Measurements from ENCODE around the gene MCCC2.
A peak's percentile ranks its signal among the peaks of the same experiment; 100 is the strongest.
"Not testable (repeated sequence)": the region's sequence is repeated elsewhere in the genome, so short reads cannot be mapped to it uniquely, and the experiment has no call there.

MCCC2 gene

DNA sequence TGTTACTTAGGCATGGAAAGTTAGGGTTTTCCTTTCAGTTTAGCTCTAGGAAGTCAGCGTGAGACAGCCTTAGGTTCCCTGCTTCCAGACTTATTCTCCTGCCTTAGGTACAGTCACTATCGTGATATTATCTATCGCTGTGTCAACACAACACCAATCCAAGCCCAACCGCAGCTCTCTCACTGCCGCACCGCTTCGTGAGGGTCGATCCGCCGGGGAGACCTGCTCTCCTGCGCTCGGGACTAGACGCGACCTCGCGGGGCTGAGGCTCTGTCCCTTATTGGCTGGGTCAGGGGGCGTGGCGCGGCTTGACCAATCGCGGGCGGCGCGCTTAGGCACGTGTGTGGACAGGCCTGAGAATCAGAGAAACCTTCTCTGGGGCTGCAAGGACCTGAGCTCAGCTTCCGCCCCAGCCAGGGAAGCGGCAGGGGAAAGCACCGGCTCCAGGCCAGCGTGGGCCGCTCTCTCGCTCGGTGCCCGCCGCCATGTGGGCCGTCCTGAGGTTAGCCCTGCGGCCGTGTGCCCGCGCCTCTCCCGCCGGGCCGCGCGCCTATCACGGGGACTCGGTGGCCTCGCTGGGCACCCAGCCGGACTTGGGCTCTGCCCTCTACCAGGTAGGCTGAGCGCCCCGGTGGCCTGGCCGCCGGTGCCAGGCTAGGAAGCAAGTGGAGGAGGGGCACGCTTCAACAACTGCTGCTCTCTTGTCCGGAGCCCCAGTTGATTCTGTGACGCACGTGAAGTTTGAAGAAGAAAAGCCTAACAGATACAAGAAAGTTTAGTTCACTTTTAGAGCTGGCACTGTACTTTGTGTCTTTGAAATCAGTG lies at the start of gene MCCC2:
TSS of gene MCCC2 (plus strand) at position 400 of the 825 bp plus-strand sequence. CDS start at position 486, 86 bp downstream.
- peak within 1 kb of the TSS; percentile 88 for H3K27ac ChIP-seq (ENCODE audit: low read depth, low read length)
- no peaks in the 10 kb centered on the region for H3K36me3 ChIP-seq (ENCODE audit: control insufficient read depth, insufficient read depth, low read length)
- H3K4me1 ChIP-seq (ENCODE audit: control insufficient read depth, insufficient read depth, low read length): no peaks in the 10 kb centered on the region

DNA sequence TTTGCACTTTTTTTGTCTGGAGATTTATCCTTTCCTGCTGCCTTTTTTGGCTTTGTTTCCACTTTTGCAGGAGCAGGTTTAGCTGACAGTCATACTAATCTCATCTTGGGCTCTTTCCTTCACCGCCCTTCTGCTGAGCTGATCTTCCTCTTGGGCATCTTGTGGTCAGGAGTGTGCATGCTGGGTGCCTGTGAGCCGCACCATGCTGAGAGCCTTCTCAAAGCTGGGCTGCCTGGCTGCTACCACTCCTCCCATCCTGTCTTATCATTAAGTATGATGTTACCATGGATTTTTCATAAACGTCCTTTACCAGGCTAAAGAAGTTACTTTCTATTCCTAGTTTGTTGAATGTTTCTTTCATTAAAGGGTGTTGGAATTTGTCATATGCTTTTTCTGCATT lies 49.5 kb upstream of the MCCC2 start:
- no peak overlapping the region for H3K4me3 ChIP-seq (ENCODE audit: low read depth, low read length)
- H3K36me3 ChIP-seq (ENCODE audit: control insufficient read depth, insufficient read depth, low read length): peaks cover 80% of the 10 kb centered on the region
- H3K4me1 ChIP-seq (ENCODE audit: control insufficient read depth, insufficient read depth, low read length): no peaks in the 10 kb centered on the region
- H3K27ac ChIP-seq (ENCODE audit: low read depth, low read length): peak overlapping the region; percentile 47; the same call in 1 of the 2 replicates
- H3K9ac ChIP-seq (ENCODE audit: low read length): no peak overlapping the region
- no peaks in the 10 kb centered on the region for H3K27me3 ChIP-seq (ENCODE audit: control insufficient read depth, insufficient read depth, low read length)
- no peaks in the 10 kb centered on the region for H3K9me3 ChIP-seq (ENCODE audit: control insufficient read depth, insufficient read depth, low read depth, low read length)

More for the DNA sequence above, at the start of gene MCCC2:
- peak within 1 kb of the TSS; percentile 72 for H3K4me3 ChIP-seq (ENCODE audit: low read depth, low read length)
- no peaks in the 10 kb centered on the region for H3K27me3 ChIP-seq (ENCODE audit: control insufficient read depth, insufficient read depth, low read length)
- H3K9ac ChIP-seq (ENCODE audit: low read length): peak within 1 kb of the TSS; percentile 90
- H3K9me3 ChIP-seq (ENCODE audit: control insufficient read depth, insufficient read depth, low read depth, low read length): no peaks in the 10 kb centered on the region

DNA sequence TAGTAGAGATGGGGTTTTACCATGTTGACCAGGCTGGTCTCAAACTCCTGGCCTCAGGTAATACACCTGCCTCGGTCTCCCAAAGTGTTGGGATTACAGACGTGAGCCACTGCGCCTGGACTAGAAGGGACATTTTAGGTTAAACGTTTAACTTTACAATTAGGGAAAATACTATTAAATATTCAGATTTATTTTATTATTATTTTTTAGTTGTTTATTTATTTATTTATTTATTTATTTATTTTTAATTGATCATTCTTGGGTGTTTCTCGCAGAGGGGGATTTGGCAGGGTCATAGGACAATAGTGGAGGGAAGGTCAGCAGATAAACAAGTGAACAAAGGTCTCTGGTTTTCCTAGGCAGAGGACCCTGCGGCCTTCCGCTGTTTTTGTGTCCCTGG lies 36.3 kb upstream of the MCCC2 start:
- H3K9me3 ChIP-seq (ENCODE audit: control insufficient read depth, insufficient read depth, low read depth, low read length); H3K27me3 ChIP-seq (ENCODE audit: control insufficient read depth, insufficient read depth, low read length); H3K4me3 ChIP-seq (ENCODE audit: low read depth, low read length); H3K27ac ChIP-seq (ENCODE audit: low read depth, low read length); H3K4me1 ChIP-seq (ENCODE audit: control insufficient read depth, insufficient read depth, low read length); H3K9ac ChIP-seq (ENCODE audit: low read length): not testable (repeated sequence)
- H3K36me3 ChIP-seq (ENCODE audit: control insufficient read depth, insufficient read depth, low read length): peaks cover 70% of the 10 kb centered on the region

DNA sequence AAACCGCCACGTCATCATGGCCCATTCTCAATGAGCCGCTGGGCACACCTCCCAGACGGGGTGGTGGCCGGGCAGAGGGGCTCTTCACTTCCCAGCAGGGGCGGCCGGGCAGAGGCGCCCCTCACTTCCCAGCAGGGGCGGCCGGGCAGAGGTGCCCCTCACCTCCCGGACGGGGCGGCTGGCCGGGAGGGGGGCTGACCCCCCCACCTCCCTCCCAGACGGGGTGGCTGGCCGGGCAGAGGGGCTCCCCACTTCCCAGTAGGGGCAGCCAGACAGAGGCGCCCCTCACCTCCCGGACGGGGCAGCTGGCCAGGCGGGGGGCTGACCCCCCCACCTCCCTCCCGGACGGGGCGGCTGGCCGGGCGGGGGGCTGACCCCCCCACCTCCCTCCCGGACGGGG lies 35.6 kb upstream of the MCCC2 start:
- not testable (repeated sequence) for H3K27ac ChIP-seq (ENCODE audit: low read depth, low read length)
- H3K36me3 ChIP-seq (ENCODE audit: control insufficient read depth, insufficient read depth, low read length): peaks cover 67% of the 10 kb centered on the region

DNA sequence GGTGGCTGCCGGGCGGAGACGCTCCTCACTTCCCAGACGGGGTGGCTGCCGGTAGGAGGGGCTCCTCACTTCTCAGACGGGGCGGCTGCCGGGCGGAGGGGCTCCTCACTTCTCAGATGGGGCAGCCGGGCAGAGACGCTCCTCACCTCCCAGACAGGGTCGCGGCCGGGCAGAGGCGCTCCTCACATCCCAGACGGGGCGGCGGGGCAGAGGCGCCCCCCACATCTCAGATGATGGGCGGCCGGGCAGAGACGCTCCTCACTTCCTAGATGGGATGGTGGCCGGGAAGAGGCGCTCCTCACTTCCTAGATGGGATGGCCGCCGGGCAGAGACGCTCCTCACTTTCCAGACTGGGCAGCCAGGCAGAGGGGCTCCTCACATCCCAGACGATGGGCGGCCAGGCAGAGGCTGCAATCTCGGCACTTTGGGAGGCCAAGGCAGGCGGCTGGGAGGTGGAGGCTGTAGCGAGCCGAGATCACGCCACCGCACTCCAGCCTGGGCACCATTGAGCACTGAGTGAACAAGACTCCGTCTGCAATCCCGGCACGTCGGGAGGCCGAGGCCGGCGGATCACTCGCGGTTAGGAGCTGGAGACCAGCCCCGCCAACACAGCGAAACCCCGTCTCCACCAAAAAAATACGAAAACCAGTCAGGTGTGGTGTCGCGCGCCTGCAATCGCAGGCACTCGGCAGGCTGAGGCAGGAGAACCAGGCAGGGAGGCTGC lies 35.0 kb upstream of the MCCC2 start:
- not testable (repeated sequence) for H3K9ac ChIP-seq (ENCODE audit: low read length); H3K27me3 ChIP-seq (ENCODE audit: control insufficient read depth, insufficient read depth, low read length); H3K4me3 ChIP-seq (ENCODE audit: low read depth, low read length); H3K27ac ChIP-seq (ENCODE audit: low read depth, low read length); H3K4me1 ChIP-seq (ENCODE audit: control insufficient read depth, insufficient read depth, low read length); H3K9me3 ChIP-seq (ENCODE audit: control insufficient read depth, insufficient read depth, low read depth, low read length)
- peaks cover 68% of the 10 kb centered on the region for H3K36me3 ChIP-seq (ENCODE audit: control insufficient read depth, insufficient read depth, low read length)

More for the DNA sequence above, 35.6 kb upstream of the MCCC2 start:
- H3K4me3 ChIP-seq (ENCODE audit: low read depth, low read length); H3K4me1 ChIP-seq (ENCODE audit: control insufficient read depth, insufficient read depth, low read length); H3K9me3 ChIP-seq (ENCODE audit: control insufficient read depth, insufficient read depth, low read depth, low read length); H3K9ac ChIP-seq (ENCODE audit: low read length); H3K27me3 ChIP-seq (ENCODE audit: control insufficient read depth, insufficient read depth, low read length): not testable (repeated sequence)

DNA sequence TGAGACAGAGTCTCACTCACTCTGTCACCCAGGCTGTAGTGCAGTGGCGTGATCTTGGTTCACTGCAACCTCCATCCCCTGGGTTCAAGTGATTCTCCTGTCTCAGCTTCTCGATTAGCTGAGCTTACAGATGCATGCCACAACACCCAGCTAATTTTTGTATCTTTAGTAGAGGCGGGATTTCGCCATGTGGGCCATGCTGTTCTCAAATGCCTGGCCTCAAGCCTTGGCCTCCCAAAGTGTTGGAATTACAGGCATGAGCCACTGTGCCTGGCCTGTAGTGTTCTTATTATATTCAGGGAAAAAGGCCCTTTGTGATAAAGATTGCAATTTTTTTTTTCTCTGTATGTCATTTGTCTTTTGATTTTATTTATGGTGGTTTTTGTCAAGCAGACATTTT lies 24.0 kb upstream of the MCCC2 start:
- no peak overlapping the region for H3K9ac ChIP-seq (ENCODE audit: low read length)
- H3K4me1 ChIP-seq (ENCODE audit: control insufficient read depth, insufficient read depth, low read length): no peaks in the 10 kb centered on the region
- peaks cover 59% of the 10 kb centered on the region for H3K36me3 ChIP-seq (ENCODE audit: control insufficient read depth, insufficient read depth, low read length)
- no peaks in the 10 kb centered on the region for H3K9me3 ChIP-seq (ENCODE audit: control insufficient read depth, insufficient read depth, low read depth, low read length)
- no peak overlapping the region for H3K4me3 ChIP-seq (ENCODE audit: low read depth, low read length)
- no peak overlapping the region for H3K27ac ChIP-seq (ENCODE audit: low read depth, low read length)
- no peaks in the 10 kb centered on the region for H3K27me3 ChIP-seq (ENCODE audit: control insufficient read depth, insufficient read depth, low read length)

DNA sequence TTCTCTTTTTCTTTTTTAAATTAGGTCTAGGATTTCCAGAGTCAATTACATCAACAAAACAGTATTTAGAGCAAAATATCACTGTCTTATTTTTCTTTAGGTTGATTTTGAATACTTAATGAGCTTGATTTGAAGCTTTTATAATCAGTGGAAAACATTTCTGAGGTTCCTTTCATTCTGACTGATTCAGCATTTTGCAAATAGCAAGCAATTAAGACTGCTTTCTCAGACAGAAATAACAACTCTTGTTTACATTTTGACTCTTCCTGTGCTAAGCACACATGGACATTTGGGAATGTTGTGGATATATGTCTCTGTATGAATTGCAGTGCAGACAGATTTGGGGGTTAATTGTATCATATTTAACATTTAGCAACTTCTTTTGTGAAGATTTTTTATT lies 22.2 kb upstream of the MCCC2 start:
- Histone ChIP-seq H3K36me3 (ENCODE audit: control insufficient read depth, insufficient read depth, low read length) (peaks cover 48% of the 10 kb centered on the region), H3K4me3 (ENCODE audit: low read depth, low read length) (no peak overlapping the region), H3K4me1 (ENCODE audit: control insufficient read depth, insufficient read depth, low read length) (no peaks in the 10 kb centered on the region), H3K9me3 (ENCODE audit: control insufficient read depth, insufficient read depth, low read depth, low read length) (no peaks in the 10 kb centered on the region), H3K9ac (ENCODE audit: low read length) (no peak overlapping the region), H3K27me3 (ENCODE audit: control insufficient read depth, insufficient read depth, low read length) (no peaks in the 10 kb centered on the region), H3K27ac (ENCODE audit: low read depth, low read length) (peak overlapping the region; percentile 4; the same call in 1 of the 2 replicates)

DNA sequence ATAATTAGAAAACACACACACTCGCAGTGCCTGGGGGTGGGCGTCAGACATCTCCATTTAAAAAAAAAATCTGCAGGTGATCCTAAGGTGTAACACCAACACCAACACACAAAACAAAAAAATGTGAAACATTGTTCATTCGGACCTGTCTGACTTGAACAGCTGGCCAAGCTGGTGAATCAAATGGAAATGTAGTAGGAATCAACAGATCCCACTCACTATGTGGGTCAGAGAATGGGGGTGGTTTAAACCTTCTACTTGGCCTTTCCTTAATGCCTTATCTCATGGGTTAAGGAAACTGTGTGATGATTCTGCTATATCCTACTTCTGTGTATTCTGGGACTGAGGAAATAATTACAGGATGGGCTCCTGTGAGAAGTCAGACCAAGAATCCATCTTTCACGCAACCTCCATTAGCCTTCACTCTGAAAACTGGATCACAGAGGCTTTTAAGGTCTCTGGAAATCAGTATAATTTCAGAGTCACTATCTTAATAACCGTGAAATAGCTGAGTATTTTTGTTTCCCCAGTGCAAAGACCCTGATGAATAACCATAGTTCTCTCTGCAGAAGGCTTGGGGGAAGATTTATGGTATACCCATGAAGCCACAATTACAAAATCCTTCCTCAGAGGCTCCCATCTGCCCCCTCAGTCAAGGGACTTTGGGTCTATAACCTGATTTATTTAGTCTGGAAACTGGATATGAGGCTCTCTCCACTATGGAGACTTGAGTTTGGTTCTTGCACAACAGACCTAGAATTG lies 17.2 kb upstream of the MCCC2 start:
- no peaks in the 10 kb centered on the region for H3K4me1 ChIP-seq (ENCODE audit: control insufficient read depth, insufficient read depth, low read length)
- peaks cover 13% of the 10 kb centered on the region for H3K36me3 ChIP-seq (ENCODE audit: control insufficient read depth, insufficient read depth, low read length)
- no peak overlapping the region for H3K27ac ChIP-seq (ENCODE audit: low read depth, low read length)
- H3K9me3 ChIP-seq (ENCODE audit: control insufficient read depth, insufficient read depth, low read depth, low read length): no peaks in the 10 kb centered on the region
- H3K4me3 ChIP-seq (ENCODE audit: low read depth, low read length): no peak overlapping the region
- H3K27me3 ChIP-seq (ENCODE audit: control insufficient read depth, insufficient read depth, low read length): no peaks in the 10 kb centered on the region
- no peak overlapping the region for H3K9ac ChIP-seq (ENCODE audit: low read length)

DNA sequence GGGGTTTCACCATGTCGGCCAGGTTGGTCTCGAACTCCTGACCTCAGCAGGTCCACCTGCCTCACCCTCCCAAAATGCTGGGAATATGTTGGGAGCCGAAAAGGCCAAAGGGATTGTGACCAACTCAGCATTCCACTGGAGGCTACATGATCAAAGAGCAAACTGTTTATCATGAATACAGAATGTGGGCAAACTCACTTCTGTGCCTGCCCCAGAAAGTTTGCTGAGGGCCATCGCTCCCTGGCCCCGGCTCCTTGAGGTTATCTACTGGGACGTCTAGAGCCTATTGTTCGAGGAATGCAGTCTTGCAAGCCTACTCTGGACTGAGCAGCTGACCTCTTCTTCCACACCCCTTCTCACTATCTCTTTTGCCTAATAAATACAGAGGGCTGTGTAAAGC lies 15.3 kb upstream of the MCCC2 start:
- H3K27me3 ChIP-seq (ENCODE audit: control insufficient read depth, insufficient read depth, low read length); H3K36me3 ChIP-seq (ENCODE audit: control insufficient read depth, insufficient read depth, low read length); H3K27ac ChIP-seq (ENCODE audit: low read depth, low read length); H3K9me3 ChIP-seq (ENCODE audit: control insufficient read depth, insufficient read depth, low read depth, low read length); H3K4me1 ChIP-seq (ENCODE audit: control insufficient read depth, insufficient read depth, low read length); H3K9ac ChIP-seq (ENCODE audit: low read length); H3K4me3 ChIP-seq (ENCODE audit: low read depth, low read length): not testable (repeated sequence)

DNA sequence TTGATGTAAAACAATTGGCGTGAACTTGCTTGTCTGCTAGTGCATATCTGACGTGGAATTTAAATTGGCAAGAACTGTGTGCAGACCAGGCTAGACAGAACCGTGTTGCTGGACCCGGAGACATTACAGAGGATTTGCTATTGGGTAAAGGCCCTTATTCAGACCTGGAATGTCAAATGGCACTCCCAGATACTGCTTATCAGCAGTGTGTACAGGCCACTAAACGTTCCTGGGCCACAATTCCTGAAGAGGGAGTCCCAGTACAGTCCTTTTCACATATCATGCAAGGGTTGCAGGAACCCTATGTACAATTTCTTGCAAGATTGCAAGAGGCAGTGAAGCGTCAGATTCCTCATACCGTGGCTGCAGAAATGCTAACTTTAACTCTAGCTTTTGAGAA lies 13.5 kb upstream of the MCCC2 start:
- H3K4me1 ChIP-seq (ENCODE audit: control insufficient read depth, insufficient read depth, low read length): no peaks in the 10 kb centered on the region
- H3K27me3 ChIP-seq (ENCODE audit: control insufficient read depth, insufficient read depth, low read length): no peaks in the 10 kb centered on the region
- H3K27ac ChIP-seq (ENCODE audit: low read depth, low read length): no peak overlapping the region
- H3K36me3 ChIP-seq (ENCODE audit: control insufficient read depth, insufficient read depth, low read length): no peaks in the 10 kb centered on the region
- peaks cover 10% of the 10 kb centered on the region; the same call in 1 of the 2 replicates for H3K9me3 ChIP-seq (ENCODE audit: control insufficient read depth, insufficient read depth, low read depth, low read length)
- no peak overlapping the region for H3K4me3 ChIP-seq (ENCODE audit: low read depth, low read length)
- no peak overlapping the region for H3K9ac ChIP-seq (ENCODE audit: low read length)

DNA sequence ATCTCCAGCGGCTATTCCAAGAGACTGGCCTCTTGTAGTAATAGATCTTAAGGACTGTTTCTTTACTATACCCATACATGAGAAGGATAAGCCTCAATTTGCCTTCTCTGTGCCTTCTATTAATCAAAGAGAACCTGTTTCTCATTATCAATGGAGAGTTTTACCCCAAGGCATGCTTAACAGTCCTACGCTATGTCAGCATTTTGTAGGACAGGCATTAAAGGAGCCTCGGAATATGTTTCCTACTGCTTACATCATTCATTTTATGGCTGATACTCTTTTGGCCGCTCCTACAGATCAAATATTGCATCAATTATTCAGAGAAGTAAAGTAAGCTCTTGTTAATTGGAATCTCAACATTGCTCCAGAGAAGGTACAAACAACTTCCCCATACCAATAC lies 11.6 kb upstream of the MCCC2 start:
- not testable (repeated sequence) for H3K9ac ChIP-seq (ENCODE audit: low read length); H3K27ac ChIP-seq (ENCODE audit: low read depth, low read length); H3K4me3 ChIP-seq (ENCODE audit: low read depth, low read length); H3K27me3 ChIP-seq (ENCODE audit: control insufficient read depth, insufficient read depth, low read length); H3K4me1 ChIP-seq (ENCODE audit: control insufficient read depth, insufficient read depth, low read length); H3K36me3 ChIP-seq (ENCODE audit: control insufficient read depth, insufficient read depth, low read length)
- H3K9me3 ChIP-seq (ENCODE audit: control insufficient read depth, insufficient read depth, low read depth, low read length): peaks cover 10% of the 10 kb centered on the region; the same call in 1 of the 2 replicates

All from HUES6 (cell line).